SK-N-SH (cell line): ENCODE data around the gene PUDP.

Experiments
- EP300 ChIP-seq, 2 experiments: IDR thresholded peaks; 2 replicates each; pipeline versions ENCODE4 v1.4.0 to v1.6.1; 2012; ENCODE audit warnings: borderline replicate concordance in 1 of 2, low read depth in 1 of 2, low read length in 1 of 2
- FOXM1 ChIP-seq: IDR thresholded peaks from 2 replicates; pipeline ENCODE4 v1.4.0; 2012; ENCODE audit warnings: low read depth, mild to moderate bottlenecking
- GATA2 ChIP-seq: sonication (generic); formaldehyde crosslinking; IDR thresholded peaks from 2 replicates; pipeline ENCODE4 v1.5.0; 2020; ENCODE audit warnings: mild to moderate bottlenecking, missing genetic modification reagents
- JUND ChIP-seq: IDR thresholded peaks from 2 replicates; pipeline ENCODE4 v1.4.0; 2012
- MAX ChIP-seq: IDR thresholded peaks from 2 replicates; pipeline ENCODE4 v1.4.0; 2012; ENCODE audit warnings: low read depth
- MXI1 ChIP-seq: IDR thresholded peaks from 2 replicates; pipeline ENCODE4 v1.6.1; 2012; ENCODE audit warnings: mild to moderate bottlenecking, low read depth, low read length, improper control_type of control experiment
- RAD21 ChIP-seq: IDR thresholded peaks from 2 replicates; pipeline ENCODE4 v1.6.1; 2012; ENCODE audit warnings: mild to moderate bottlenecking, low read length
- RCOR1 ChIP-seq: fragments of 150-350 bp; IDR thresholded peaks from 2 replicates; pipeline ENCODE4 v1.6.1; 2017; ENCODE audit warnings: antibody characterized with exemption, low read length
- SMC3 ChIP-seq: IDR thresholded peaks from 2 replicates; pipeline ENCODE4 v1.6.1; 2012; ENCODE audit warnings: low read depth, low read length, improper control_type of control experiment
- USF2 ChIP-seq: fragments of 150-350 bp; IDR thresholded peaks from 2 replicates; pipeline ENCODE4 v1.6.1; 2017; ENCODE audit warnings: antibody characterized with exemption, low read length, low read depth, borderline replicate concordance
- TF ChIP-seq, protein P1 (sequence below): fragments of 200-600 bp; sonication (generic); IDR thresholded peaks from 2 replicates; pipeline ENCODE4 v1.6.1; 2017; ENCODE audit warnings: antibody characterized with exemption, mild to moderate bottlenecking, moderate library complexity
- TF ChIP-seq, protein P2 (sequence below): fragments of 150-350 bp; IDR thresholded peaks from 2 replicates; pipeline ENCODE4 v1.6.1; 2016; ENCODE audit warnings: mild to moderate bottlenecking, low read depth, low read length

- TF ChIP-seq, protein P1, sequence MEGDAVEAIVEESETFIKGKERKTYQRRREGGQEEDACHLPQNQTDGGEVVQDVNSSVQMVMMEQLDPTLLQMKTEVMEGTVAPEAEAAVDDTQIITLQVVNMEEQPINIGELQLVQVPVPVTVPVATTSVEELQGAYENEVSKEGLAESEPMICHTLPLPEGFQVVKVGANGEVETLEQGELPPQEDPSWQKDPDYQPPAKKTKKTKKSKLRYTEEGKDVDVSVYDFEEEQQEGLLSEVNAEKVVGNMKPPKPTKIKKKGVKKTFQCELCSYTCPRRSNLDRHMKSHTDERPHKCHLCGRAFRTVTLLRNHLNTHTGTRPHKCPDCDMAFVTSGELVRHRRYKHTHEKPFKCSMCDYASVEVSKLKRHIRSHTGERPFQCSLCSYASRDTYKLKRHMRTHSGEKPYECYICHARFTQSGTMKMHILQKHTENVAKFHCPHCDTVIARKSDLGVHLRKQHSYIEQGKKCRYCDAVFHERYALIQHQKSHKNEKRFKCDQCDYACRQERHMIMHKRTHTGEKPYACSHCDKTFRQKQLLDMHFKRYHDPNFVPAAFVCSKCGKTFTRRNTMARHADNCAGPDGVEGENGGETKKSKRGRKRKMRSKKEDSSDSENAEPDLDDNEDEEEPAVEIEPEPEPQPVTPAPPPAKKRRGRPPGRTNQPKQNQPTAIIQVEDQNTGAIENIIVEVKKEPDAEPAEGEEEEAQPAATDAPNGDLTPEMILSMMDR, result no peak
- TF ChIP-seq JUND (no peak), EP300 (IDR thresholded peaks at IDR 0.05; ENCODE audit: borderline replicate concordance in 1 of 2, low read depth in 1 of 2, low read length in 1 of 2) (no peak), GATA2 (no peak), SMC3 (no peak), MAX (no peak), USF2 (no peak), FOXM1 (no peak), RCOR1 (no peak), RAD21 (no peak), MXI1 (no peak)
- TF ChIP-seq, protein P2, sequence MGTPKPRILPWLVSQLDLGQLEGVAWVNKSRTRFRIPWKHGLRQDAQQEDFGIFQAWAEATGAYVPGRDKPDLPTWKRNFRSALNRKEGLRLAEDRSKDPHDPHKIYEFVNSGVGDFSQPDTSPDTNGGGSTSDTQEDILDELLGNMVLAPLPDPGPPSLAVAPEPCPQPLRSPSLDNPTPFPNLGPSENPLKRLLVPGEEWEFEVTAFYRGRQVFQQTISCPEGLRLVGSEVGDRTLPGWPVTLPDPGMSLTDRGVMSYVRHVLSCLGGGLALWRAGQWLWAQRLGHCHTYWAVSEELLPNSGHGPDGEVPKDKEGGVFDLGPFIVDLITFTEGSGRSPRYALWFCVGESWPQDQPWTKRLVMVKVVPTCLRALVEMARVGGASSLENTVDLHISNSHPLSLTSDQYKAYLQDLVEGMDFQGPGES, result no peak
Observed at GRCh38 chrX:7028246-7028645, 119.7 kb downstream of the PUDP start.
